Sciatic nerve (tissue), 2 donors: ENCODE measurements around the gene LRCH1. TPM values are rescaled to one million over a fixed set of nuclear protein-coding genes. Genes with fewer than 3 reads are reported as not detected.

Experiments used
- ATAC-seq: fragments of 200-7000 bp; cut with Tn5 transposase; one replicate; pipeline ENCODE4 v1.9.1; 2020; ENCODE audit warnings: mild to moderate bottlenecking, moderate library complexity
- DNase-seq: peaks from one replicate; pipeline ENCODE4 v3.0.0-alpha.2; 2020; ENCODE audit warnings: low spot score
- intact Hi-C: fragments of 100-400 bp; cut with DNase I; formaldehyde crosslinking; loops from one replicate; pipeline ENCODE4 v1.14.2; 2022
- total RNA-seq: library from RNA; stranded (reverse); fragmentation: NEBNext Ultra II Directional; extraction: Animal tissue kit (Norgen Biotek cat#: 25700); gene quantifications from one replicate; pipeline ENCODE4 v1.2.1, GENCODE V29; 2021
- donor health status: DM: no; HTN: no; CAD: no.
- donor health status: DM: no; HTN: no; CAD: no.

Gene LRCH1
- total RNA-seq, 1 donor from 2014 or later, result 28.2 TPM

GRCh38 chr13:46782691-46783090 is 229.7 kb downstream of the LRCH1 start:
- no peak for ATAC-seq
- intact Hi-C loops, result no loop called here
- DNase-seq, result no peak

GRCh38 chr13:46783504-46783903 is 230.5 kb downstream of the LRCH1 start:
- ATAC-seq, result no peak
- DNase-seq, result no peak
- intact Hi-C loops, result no loop called here

- DNase-seq (no peak), ATAC-seq (no peak)
- intact Hi-C loops, result no loop called here
Observed at GRCh38 chr13:46795321-46795720, 242.4 kb downstream of the LRCH1 start.

GRCh38 chr13:46796129-46796514 is 243.2 kb downstream of the LRCH1 start:
- DNase-seq (no peak), ATAC-seq (no peak)
- intact Hi-C loops, result no loop called here

GRCh38 chr13:46796515-46797474 is 243.8 kb downstream of the LRCH1 start, which contains the start of gene ESD:
Gene ESD, minus strand, starts transcription at chr13:46797161. Its CDS starts 5,748 bp downstream, at chr13:46791413.
- ATAC-seq (peak; percentile 100), DNase-seq (peak; percentile 98)
- intact Hi-C loops, result no loop called here

GRCh38 chr13:46797501-46798237 is 244.7 kb downstream of the LRCH1 start:
- DNase-seq, result no peak
- intact Hi-C loops, result no loop called here

GRCh38 chr13:46799139-46799538 is 246.2 kb downstream of the LRCH1 start:
- ATAC-seq, result no peak
- intact Hi-C loops, result no loop called here
- no peak for DNase-seq

More at GRCh38 chr13:46797501-46798237, 244.7 kb downstream of the LRCH1 start:
- peak; percentile 31 for ATAC-seq

GRCh38 chr13:46801858-46802257 is 248.9 kb downstream of the LRCH1 start:
- intact Hi-C loops, result no loop called here
- DNase-seq, result no peak
- no peak for ATAC-seq

Other genes starting within 250 kb of the LRCH1 start
- gene RUBCNL, start 165.9 kb upstream of the LRCH1 start, total RNA-seq, result 7.3 TPM
- 105 TPM for gene ESD, start 244.0 kb downstream of the LRCH1 start, total RNA-seq